ENCODE data around the gene SLC7A1.

The SLC7A1 gene

DNA sequence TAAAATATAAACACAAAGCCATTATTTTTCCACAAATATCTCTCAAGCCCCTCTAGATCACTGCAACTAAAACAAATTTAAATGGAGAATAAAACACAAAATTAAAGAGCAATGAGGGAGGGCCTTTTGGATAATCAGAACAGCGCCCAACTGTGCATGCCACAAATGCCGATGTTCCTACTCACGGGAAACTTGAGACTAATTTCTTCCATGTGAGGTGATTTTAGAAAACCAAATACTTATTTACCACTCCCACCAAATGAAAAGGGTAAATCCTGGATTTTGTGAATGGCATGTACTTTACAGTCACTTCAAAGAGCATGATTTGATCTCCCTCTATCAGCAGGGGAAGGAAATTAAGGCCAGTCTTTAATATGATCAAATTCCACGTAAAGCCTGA lies 74.8 kb downstream of the SLC7A1 start:
- Histone ChIP-seq H3K9me3 (ENCODE audit: control insufficient read depth, insufficient read depth, low read length) (no peaks in the 10 kb centered on the region), H3K79me2 (ENCODE audit: control insufficient read depth, low read length) (no peaks in the 10 kb centered on the region), H4K20me1 (ENCODE audit: control insufficient read depth, insufficient read depth, low read depth, low read length) (no peaks in the 10 kb centered on the region), H3K9me2 (replicated peaks; ENCODE audit: control insufficient read depth, low read length) (no peaks in the 10 kb centered on the region), H3K27ac (ENCODE audit: low read depth, low read length) (no peak overlapping the region), H3K36me3 (ENCODE audit: control insufficient read depth, low read length) (peaks cover 100% of the 10 kb centered on the region), H3K4me3 (ENCODE audit: low read length) (no peak overlapping the region), H3F3A (ENCODE audit: control insufficient read depth, insufficient read depth) (no peaks in the 10 kb centered on the region), H3K4me1 (ENCODE audit: control insufficient read depth, low read length) (no peaks in the 10 kb centered on the region), H3K27me3 (ENCODE audit: control insufficient read depth, low read length) (no peaks in the 10 kb centered on the region), H3K4me2 (ENCODE audit: low read length) (no peak overlapping the region)
- TF ChIP-seq EZH2phosphoT487 (IDR thresholded peaks at IDR 0.05; ENCODE audit: borderline replicate concordance, low read length), result no peak
- TF ChIP-seq, protein P1, sequence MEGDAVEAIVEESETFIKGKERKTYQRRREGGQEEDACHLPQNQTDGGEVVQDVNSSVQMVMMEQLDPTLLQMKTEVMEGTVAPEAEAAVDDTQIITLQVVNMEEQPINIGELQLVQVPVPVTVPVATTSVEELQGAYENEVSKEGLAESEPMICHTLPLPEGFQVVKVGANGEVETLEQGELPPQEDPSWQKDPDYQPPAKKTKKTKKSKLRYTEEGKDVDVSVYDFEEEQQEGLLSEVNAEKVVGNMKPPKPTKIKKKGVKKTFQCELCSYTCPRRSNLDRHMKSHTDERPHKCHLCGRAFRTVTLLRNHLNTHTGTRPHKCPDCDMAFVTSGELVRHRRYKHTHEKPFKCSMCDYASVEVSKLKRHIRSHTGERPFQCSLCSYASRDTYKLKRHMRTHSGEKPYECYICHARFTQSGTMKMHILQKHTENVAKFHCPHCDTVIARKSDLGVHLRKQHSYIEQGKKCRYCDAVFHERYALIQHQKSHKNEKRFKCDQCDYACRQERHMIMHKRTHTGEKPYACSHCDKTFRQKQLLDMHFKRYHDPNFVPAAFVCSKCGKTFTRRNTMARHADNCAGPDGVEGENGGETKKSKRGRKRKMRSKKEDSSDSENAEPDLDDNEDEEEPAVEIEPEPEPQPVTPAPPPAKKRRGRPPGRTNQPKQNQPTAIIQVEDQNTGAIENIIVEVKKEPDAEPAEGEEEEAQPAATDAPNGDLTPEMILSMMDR (IDR thresholded peaks at IDR 0.05; ENCODE audit: low read depth, low read length, poor library complexity, severe bottlenecking), result no peak

DNA sequence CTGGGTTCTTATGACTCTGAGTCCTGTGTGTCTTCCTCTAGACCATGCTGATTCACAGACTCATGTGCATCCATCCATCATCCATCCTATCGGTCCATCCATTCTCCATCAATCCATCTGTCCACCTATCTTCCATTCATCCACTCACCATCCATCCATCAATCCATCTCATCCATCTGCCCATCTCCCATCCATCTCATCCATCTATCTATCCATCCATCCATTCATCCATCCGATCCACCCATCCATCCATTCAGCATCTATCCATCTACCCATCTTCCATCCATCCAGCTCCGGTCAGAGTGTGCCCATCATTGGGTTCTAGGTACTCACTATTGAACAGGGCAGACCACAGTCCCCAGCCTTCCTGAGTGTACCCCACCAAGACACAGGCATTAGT lies 75.6 kb downstream of the SLC7A1 start:
- no peak overlapping the region for H3K27ac ChIP-seq (ENCODE audit: low read depth, low read length)
- H3K79me2 ChIP-seq (ENCODE audit: control insufficient read depth, low read length), result no peaks in the 10 kb centered on the region
- no peaks in the 10 kb centered on the region for H3F3A ChIP-seq (ENCODE audit: control insufficient read depth, insufficient read depth)
- peaks cover 100% of the 10 kb centered on the region for H3K36me3 ChIP-seq (ENCODE audit: control insufficient read depth, low read length)
- TF ChIP-seq, protein P1 (IDR thresholded peaks at IDR 0.05; ENCODE audit: low read depth, low read length, poor library complexity, severe bottlenecking), result no peak
- TF ChIP-seq EZH2phosphoT487 (IDR thresholded peaks at IDR 0.05; ENCODE audit: borderline replicate concordance, low read length), result no peak
- H3K4me2 ChIP-seq (ENCODE audit: low read length), result no peak overlapping the region
- no peaks in the 10 kb centered on the region for H3K4me1 ChIP-seq (ENCODE audit: control insufficient read depth, low read length)
- no peaks in the 10 kb centered on the region for H4K20me1 ChIP-seq (ENCODE audit: control insufficient read depth, insufficient read depth, low read depth, low read length)
- H3K9me3 ChIP-seq (ENCODE audit: control insufficient read depth, insufficient read depth, low read length), result no peaks in the 10 kb centered on the region
- H3K27me3 ChIP-seq (ENCODE audit: control insufficient read depth, low read length), result no peaks in the 10 kb centered on the region
- no peaks in the 10 kb centered on the region for H3K9me2 ChIP-seq (replicated peaks; ENCODE audit: control insufficient read depth, low read length)
- no peak overlapping the region for H3K4me3 ChIP-seq (ENCODE audit: low read length)

DNA sequence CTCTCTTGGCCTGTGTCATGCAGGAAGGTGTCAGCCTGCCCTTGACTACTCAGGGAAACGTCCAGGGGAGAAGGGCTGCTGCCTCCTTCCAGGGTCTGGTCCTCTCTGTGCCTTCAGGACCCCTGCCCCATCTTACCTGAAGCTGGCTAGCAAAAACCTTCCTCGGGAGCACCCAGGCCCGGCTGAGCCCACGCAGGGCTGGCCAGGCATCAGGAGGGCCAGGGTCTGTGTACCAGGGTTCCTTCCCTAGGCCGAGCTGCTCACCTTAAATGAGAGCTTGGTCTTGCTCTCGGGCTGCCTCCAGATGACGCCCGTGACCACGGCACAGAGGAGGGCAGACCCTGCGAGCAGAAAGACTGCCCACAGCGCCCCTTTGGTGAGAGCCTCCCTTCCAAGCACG lies 78.6 kb downstream of the SLC7A1 start:
- Histone ChIP-seq H3K27ac (ENCODE audit: low read depth, low read length) (no peak overlapping the region), H3K27me3 (ENCODE audit: control insufficient read depth, low read length) (no peaks in the 10 kb centered on the region), H3K9me3 (ENCODE audit: control insufficient read depth, insufficient read depth, low read length) (no peaks in the 10 kb centered on the region), H3K9me2 (replicated peaks; ENCODE audit: control insufficient read depth, low read length) (no peaks in the 10 kb centered on the region), H3F3A (ENCODE audit: control insufficient read depth, insufficient read depth) (no peaks in the 10 kb centered on the region), H3K4me1 (ENCODE audit: control insufficient read depth, low read length) (no peaks in the 10 kb centered on the region), H4K20me1 (ENCODE audit: control insufficient read depth, insufficient read depth, low read depth, low read length) (no peaks in the 10 kb centered on the region), H3K36me3 (ENCODE audit: control insufficient read depth, low read length) (peaks cover 98% of the 10 kb centered on the region), H3K79me2 (ENCODE audit: control insufficient read depth, low read length) (no peaks in the 10 kb centered on the region), H3K4me2 (ENCODE audit: low read length) (no peak overlapping the region), H3K4me3 (ENCODE audit: low read length) (no peak overlapping the region)
- no peak for TF ChIP-seq EZH2phosphoT487 (IDR thresholded peaks at IDR 0.05; ENCODE audit: borderline replicate concordance, low read length)
- TF ChIP-seq, protein P1 (IDR thresholded peaks at IDR 0.05; ENCODE audit: low read depth, low read length, poor library complexity, severe bottlenecking), result no peak

DNA sequence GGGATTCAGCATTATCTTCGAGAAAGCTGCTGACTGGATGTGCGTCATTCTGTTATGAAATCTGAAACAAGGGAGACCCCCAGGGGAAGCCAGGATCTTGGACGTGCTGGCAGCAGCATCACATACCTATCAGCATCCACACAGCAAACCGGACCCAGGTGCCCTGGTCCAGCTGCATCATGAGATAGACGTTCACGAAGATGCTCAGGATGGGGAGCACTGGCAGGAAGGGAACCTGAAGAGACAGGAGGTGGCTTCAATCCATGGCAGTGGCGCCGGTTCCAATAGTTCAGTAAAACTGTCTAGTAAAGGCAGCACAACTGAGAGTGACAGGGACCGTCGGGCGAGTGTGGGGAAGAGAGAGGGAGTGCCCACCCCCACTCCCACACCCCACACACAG lies 79.5 kb downstream of the SLC7A1 start:
- Histone ChIP-seq H3K79me2 (ENCODE audit: control insufficient read depth, low read length) (no peaks in the 10 kb centered on the region), H3K4me3 (ENCODE audit: low read length) (no peak overlapping the region), H3K27ac (ENCODE audit: low read depth, low read length) (no peak overlapping the region), H3K36me3 (ENCODE audit: control insufficient read depth, low read length) (peaks cover 93% of the 10 kb centered on the region), H3F3A (ENCODE audit: control insufficient read depth, insufficient read depth) (no peaks in the 10 kb centered on the region), H4K20me1 (ENCODE audit: control insufficient read depth, insufficient read depth, low read depth, low read length) (no peaks in the 10 kb centered on the region), H3K4me1 (ENCODE audit: control insufficient read depth, low read length) (no peaks in the 10 kb centered on the region), H3K4me2 (ENCODE audit: low read length) (no peak overlapping the region), H3K9me3 (ENCODE audit: control insufficient read depth, insufficient read depth, low read length) (no peaks in the 10 kb centered on the region), H3K27me3 (ENCODE audit: control insufficient read depth, low read length) (no peaks in the 10 kb centered on the region), H3K9me2 (replicated peaks; ENCODE audit: control insufficient read depth, low read length) (no peaks in the 10 kb centered on the region)
- TF ChIP-seq, protein P1 (IDR thresholded peaks at IDR 0.05; ENCODE audit: low read depth, low read length, poor library complexity, severe bottlenecking), result no peak
- TF ChIP-seq EZH2phosphoT487 (IDR thresholded peaks at IDR 0.05; ENCODE audit: borderline replicate concordance, low read length), result no peak

Measured in DOHH2 (cell line).